GM12801 (cell line): ENCODE results near the gene LNX1.

Source experiments
- CTCF ChIP-seq: IDR thresholded peaks from one replicate; pipeline ENCODE4 v1.5.1; 2011; ENCODE audit warnings: control low read depth; ENCODE audit not compliant: insufficient read length; ENCODE audit errors: extremely low read depth

The LNX1 gene

DNA sequence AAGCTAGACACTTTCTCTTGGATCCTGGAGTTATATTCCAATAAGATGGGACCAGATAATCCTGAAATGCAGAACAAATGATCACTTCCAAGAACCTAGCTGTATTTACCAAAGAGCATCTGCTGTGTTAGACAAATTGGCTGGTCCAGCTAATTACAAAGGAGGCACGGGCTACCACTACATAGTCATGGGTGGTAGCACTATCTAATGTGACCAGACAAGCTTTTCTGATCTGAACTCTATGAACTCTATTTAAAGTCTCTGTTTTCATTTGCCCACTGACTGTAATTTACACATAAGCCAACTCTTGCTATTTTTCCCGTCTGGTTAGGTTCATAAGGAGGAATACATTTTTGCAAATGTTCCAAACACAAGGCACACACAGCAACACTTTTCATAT, 34.6 kb downstream of the LNX1 start:
- no peak for TF ChIP-seq CTCF

DNA sequence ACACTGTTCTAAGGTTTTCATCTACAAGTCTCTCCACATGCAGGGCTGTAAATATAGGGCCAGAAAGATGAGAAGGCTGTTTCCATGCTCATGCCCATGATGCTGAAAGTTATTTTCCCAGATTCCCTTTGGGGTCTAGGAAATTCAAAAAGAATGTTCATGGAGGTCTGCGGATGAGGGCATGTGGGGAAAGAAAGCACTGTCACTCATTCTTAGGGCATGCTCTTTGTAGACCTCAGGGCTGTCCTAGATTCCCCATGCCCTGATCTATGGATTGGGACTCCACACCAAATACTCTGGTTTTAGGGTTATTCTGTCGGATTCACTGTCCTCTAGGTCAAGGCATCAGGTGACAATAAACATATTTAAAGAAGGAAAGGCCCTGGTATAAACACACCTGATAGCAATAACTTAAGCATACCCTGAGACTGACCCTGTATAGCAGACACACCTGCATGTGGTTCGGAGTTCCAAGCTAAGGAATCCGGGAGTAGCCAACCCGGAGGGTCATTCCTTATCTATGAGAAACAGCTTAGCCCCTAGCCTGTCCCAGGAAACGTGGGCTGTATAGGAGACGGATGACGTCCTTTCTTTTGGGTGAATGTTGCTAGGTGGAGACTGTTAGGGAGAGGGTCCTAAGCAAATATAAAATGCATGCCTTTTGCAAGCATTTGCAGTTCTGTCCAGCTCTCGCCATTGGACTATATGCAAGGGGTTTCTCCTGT, 37.6 kb downstream of the LNX1 start:
- no peak for TF ChIP-seq CTCF

DNA sequence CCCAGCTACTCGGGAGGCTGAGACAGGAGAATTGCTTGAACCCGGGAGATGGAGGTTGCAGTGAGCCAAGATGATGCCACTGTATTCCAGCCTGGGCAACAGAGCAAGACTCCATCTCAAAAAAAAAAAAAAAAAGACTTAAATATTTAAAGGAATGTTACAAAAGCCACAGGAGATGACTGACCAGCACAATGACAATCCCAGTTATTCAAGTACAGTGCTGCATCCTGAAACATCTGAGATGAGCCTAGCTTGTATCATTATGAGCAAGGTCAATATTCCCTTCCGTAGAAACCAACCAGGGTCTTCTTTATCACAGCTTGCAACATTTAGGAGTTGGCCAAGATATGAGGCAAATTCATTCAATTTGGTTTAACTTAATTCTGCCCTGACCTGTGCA, 38.6 kb downstream of the LNX1 start:
- no peak for TF ChIP-seq CTCF

GRCh38 chr4:53551958-53552357, 39.3 kb downstream of the LNX1 start:
- no peak for TF ChIP-seq CTCF

DNA sequence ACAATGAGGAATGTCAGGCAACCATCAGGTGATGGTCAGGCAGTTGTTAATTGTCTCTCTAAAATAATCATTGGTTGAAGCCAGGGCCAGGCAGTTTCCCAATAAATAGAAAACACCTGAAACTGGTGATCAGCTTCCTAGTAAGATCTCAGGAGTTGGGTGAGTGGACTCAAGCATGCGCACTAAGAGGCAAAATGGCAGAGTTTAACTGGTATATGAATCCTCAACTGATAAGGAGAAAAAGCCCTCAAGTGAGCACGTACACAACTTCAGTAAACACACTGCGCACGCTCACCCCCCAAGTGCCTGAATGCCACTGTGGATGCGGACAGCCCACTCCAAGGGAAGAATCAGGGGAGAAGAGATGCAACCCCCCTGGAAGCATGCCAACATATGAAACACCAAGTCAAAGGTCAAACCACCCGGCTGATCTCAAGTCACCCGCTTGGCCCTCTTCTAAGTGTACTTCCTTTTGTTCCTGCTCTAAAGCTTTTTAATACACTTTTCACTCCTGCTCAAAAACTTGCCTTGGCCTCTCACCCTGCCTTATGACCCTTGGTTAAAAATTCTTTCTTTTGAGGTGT, 39.9 kb downstream of the LNX1 start:
- no peak for TF ChIP-seq CTCF

- TF ChIP-seq CTCF = no peak
Observed at GRCh38 chr4:53548662-53549061, 42.6 kb downstream of the LNX1 start.

GRCh38 chr4:53547983-53548382, 43.3 kb downstream of the LNX1 start:
- TF ChIP-seq CTCF = no peak
